SU-DHL-6 (cell line): ENCODE results near the gene PLXDC1.

ENCODE experiments used
- H2AFZ ChIP-seq: fragments of 200-600 bp; sonication (generic); 2 replicates; pipeline ENCODE4 v1.6.1; 2014; ENCODE audit warnings: low read depth, mild to moderate bottlenecking, moderate library complexity, mixed read lengths, antibody characterized with exemption, low read length; ENCODE audit not compliant: severe bottlenecking
- H3F3A ChIP-seq: fragments of 200-600 bp; shearing (Covaris generic); 2 replicates; pipeline ENCODE4 v1.6.0; 2016; ENCODE audit warnings: antibody characterized with exemption, mild to moderate bottlenecking; ENCODE audit not compliant: insufficient read depth
- H3K27ac ChIP-seq: fragments of 200-600 bp; sonication (generic); 2 replicates; pipeline ENCODE4 v1.5.1; 2016; ENCODE audit warnings: low read depth, mild to moderate bottlenecking, low read length, moderate library complexity, mixed read lengths
- H3K27me3 ChIP-seq: fragments of 200-600 bp; sonication (generic), shearing (Covaris generic); 2 replicates; pipeline ENCODE4 v1.6.0; 2014; ENCODE audit warnings: mild to moderate bottlenecking, low read length
- H3K36me3 ChIP-seq: fragments of 200-600 bp; sonication (generic); 2 replicates; pipeline ENCODE4 v1.6.1; 2014; ENCODE audit warnings: mild to moderate bottlenecking, low read length, mixed read lengths
- H3K4me2 ChIP-seq: fragments of 300-600, 200-600 bp; shearing (Covaris generic), sonication (generic); 2 replicates; pipeline ENCODE4 v1.6.0; 2014; ENCODE audit warnings: low read length, low read depth, mild to moderate bottlenecking; ENCODE audit not compliant: poor library complexity, severe bottlenecking
- H3K4me3 ChIP-seq: fragments of 200-600 bp; sonication (generic); 2 replicates; pipeline ENCODE4 v1.5.1; 2014; ENCODE audit warnings: antibody characterized with exemption, low read length, mild to moderate bottlenecking, mixed read lengths; ENCODE audit not compliant: insufficient read depth, poor library complexity, severe bottlenecking
- H3K79me2 ChIP-seq: fragments of 200-600 bp; sonication (generic); 2 replicates; pipeline ENCODE4 v1.6.1; 2014; ENCODE audit warnings: mild to moderate bottlenecking, low read length, moderate library complexity; ENCODE audit not compliant: insufficient read depth
- H3K9ac ChIP-seq: fragments of 200-600 bp; sonication (generic); 2 replicates; pipeline ENCODE4 v1.7.0; 2014; ENCODE audit warnings: mild to moderate bottlenecking, low read length
- H3K9me2 ChIP-seq: fragments of 200-600 bp; sonication (generic); replicated peaks from 2 replicates; pipeline ENCODE4 v1.6.1; 2014; ENCODE audit warnings: low read length; ENCODE audit not compliant: insufficient read depth
- H3K9me3 ChIP-seq: fragments of 200-600 bp; sonication (generic); 2 replicates; pipeline ENCODE4 v1.6.1; 2014; ENCODE audit warnings: low read length, mixed read lengths; ENCODE audit not compliant: insufficient read depth
- H4K20me1 ChIP-seq: fragments of 200-600 bp; sonication (generic); 2 replicates; pipeline ENCODE4 v1.6.1; 2014; ENCODE audit warnings: low read depth, mild to moderate bottlenecking, antibody characterized with exemption, low read length, moderate library complexity, mixed read lengths
- CTCF ChIP-seq: fragments of 200-600 bp; sonication (generic); IDR thresholded peaks from one replicate; pipeline ENCODE4 v1.5.1; 2017; ENCODE audit warnings: antibody characterized with exemption, mild to moderate bottlenecking, low read length, moderate library complexity; ENCODE audit not compliant: insufficient read depth, poor library complexity, severe bottlenecking
- EZH2phosphoT487 ChIP-seq: fragments of 200-600 bp; sonication (generic), shearing (Covaris generic); conservative IDR thresholded peaks from 2 replicates; pipeline ENCODE4 v1.6.1; 2018; ENCODE audit warnings: mild to moderate bottlenecking, antibody characterized with exemption, low read length, moderate library complexity, mixed read lengths

PLXDC1 gene

GRCh38 chr17:39191750-39192510 is 40.5 kb upstream of the PLXDC1 start:
- Histone ChIP-seq H3K9ac (no peak overlapping the region), H3K27ac (no peak overlapping the region), H3K4me3 (no peak overlapping the region), H2AFZ (no peak overlapping the region), H3K9me2 (no peaks in the 10 kb centered on the region), H3K9me3 (no peaks in the 10 kb centered on the region), H4K20me1 (no peaks in the 10 kb centered on the region), H3K27me3 (no peaks in the 10 kb centered on the region), H3F3A (no peaks in the 10 kb centered on the region; the same call in 1 of the 2 replicates), H3K79me2 (peaks cover 8% of the 10 kb centered on the region), H3K4me2 (no peak overlapping the region), H3K36me3 (no peaks in the 10 kb centered on the region)
- TF ChIP-seq EZH2phosphoT487 (no peak), CTCF (no peak)

GRCh38 chr17:39187152-39187830 is 35.9 kb upstream of the PLXDC1 start:
- Histone ChIP-seq H4K20me1 (no peaks in the 10 kb centered on the region), H3K9ac (no peak overlapping the region), H3K79me2 (no peaks in the 10 kb centered on the region), H3K9me3 (no peaks in the 10 kb centered on the region), H3F3A (no peaks in the 10 kb centered on the region), H3K27me3 (no peaks in the 10 kb centered on the region), H3K27ac (no peak overlapping the region), H3K36me3 (no peaks in the 10 kb centered on the region), H2AFZ (no peak overlapping the region), H3K4me2 (no peak overlapping the region), H3K9me2 (no peaks in the 10 kb centered on the region), H3K4me3 (no peak overlapping the region)
- no peak for TF ChIP-seq CTCF
- TF ChIP-seq EZH2phosphoT487, result no peak

DNA sequence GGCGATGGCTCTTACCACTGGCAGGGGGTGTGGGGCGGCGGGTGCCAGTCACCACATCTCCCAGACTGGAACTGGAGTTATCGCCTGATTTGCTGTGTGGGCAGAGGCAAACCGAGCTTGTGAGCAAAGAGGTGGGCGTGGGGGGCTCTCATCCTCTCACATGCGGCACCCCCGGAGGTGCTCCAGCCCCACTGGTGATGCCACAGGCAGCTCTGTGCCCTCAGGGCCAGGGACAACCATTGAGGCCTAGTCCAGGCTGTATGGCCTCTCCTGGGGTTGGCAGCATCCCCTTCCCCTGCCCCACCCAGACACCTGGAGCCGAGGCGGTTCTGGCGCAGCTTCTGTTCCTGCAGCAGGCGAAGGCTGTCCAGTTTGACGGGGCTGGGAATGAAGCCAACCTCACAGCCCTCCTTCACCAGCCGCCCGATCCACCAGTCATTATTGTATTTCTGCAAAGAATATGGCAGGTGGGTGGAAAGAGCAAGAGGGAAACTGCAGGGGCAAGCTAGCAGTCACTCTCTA is 35.1 kb upstream of the PLXDC1 start:
- Histone ChIP-seq H4K20me1 (no peaks in the 10 kb centered on the region), H3K27me3 (no peaks in the 10 kb centered on the region), H3K9me2 (no peaks in the 10 kb centered on the region), H3K79me2 (no peaks in the 10 kb centered on the region), H2AFZ (no peak overlapping the region), H3F3A (no peaks in the 10 kb centered on the region), H3K4me3 (no peak overlapping the region), H3K9me3 (no peaks in the 10 kb centered on the region), H3K9ac (no peak overlapping the region), H3K27ac (no peak overlapping the region), H3K4me2 (no peak overlapping the region), H3K36me3 (no peaks in the 10 kb centered on the region)
- TF ChIP-seq EZH2phosphoT487, result no peak
- no peak for TF ChIP-seq CTCF
